Right renal pelvis (tissue), 4 donors: Measurements from ENCODE around the gene ASIC2. TPM values are rescaled to one million over a fixed set of nuclear protein-coding genes. Genes with fewer than 3 reads are reported as not detected.

Experiments used
- DNase-seq, 4 donors: peaks; one replicate each; pipeline ENCODE4 v3.0.0-alpha.2; 2013; ENCODE audit warnings: low read depth in 4 of 4, low spot score in 3 of 4, missing footprints in 1 of 4
- polyA plus RNA-seq, 4 donors: library from polyadenylated mRNA; unstranded; fragments of 120-200 nt; gene quantifications; one replicate each; pipeline ENCODE4 v1.2.1, GENCODE V29; 2013; ENCODE audit not compliant: insufficient read length in 4 of 4

The ASIC2 gene
- polyA plus RNA-seq, 4 donors, result 3.3 to 3.7 (median 3.5) TPM

DNA sequence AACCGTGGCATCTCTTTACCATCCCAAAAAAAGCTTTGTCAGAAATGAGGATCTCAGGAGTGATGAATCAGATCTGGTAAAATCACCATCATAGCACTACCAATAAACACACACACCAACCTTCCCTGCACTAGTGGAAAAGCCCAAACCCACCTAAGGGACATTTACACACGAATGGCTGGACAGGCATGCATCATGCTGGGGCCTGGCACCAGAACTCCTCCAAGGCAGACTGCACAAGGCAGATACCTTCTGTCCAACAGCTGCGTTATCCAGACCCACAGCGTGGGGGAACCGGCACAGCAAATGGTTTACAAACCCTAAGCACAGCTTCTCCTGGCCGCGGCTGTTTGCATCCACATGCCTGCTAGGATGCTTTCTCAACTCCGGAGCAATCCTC, 2.8 kb downstream of the ASIC2 start:
- DNase-seq, result no peak

DNA sequence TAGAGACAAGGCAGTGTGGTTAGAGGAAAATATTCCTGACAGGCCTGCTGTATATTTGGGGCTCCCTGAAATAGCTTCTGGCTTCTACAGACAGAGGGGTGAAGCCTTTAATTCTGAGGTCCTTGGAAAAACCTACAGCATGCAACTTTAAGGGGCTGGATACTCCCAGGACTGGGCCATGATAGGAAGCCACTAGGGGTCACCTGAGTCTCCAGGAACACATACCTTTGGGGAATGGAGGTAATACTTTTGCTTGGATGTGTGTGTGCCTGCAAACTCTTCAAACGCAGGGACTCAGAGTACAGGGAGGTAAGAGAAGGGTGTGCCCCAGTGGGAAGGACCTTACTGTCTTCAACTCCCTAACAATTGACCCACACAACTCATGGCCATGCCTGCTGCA, 4.1 kb downstream of the ASIC2 start:
- no peak for DNase-seq

DNA sequence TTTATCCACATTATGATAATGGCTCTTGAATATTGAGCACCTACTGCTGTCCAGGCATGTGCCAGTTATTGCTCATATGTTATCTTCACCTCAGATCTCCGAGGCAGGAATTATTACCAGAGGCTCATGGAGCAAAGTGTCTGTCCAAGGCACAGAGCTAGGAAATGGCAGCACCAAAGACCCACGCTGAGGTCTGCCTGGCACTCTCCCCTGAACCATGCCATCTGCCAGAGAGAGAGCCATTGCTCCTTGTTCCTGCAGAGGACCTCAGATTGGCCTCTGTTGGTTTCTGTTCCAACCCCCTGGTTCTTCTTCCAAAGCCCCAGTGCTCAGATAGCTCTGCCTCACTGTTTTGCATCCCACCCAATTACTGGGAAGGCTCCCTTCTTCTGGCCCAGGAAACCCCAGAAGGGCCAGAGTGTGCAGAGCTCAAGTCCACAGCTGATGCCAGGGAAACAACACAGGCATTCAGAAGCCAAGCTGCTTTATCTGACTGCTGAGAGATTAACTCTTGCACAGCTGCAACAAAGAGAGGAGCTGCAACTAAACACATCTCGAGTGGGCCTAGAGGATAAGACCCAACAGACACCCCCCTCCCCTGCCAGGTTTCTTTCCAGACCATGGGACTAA, 5.9 kb downstream of the ASIC2 start:
- no peak for DNase-seq

DNA sequence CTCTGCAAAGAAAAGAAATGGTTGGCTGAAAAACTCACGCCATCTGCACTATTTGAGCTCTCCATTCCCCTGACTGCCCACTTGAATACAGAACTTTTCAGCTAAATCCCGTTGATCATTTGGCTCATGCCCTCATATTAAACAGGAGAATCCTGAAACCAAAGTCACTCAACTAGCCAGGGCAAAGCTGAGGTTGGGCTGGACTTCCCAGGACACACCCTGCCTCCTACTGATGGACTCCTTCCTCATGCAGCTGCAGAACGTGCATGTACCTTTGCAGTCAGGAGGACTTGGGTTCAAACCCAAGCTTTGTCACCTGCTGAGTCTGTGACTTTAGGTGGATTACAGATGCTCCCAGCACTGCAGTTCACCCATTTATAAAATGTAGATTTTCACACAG, 7.7 kb downstream of the ASIC2 start:
- no peak for DNase-seq

DNA sequence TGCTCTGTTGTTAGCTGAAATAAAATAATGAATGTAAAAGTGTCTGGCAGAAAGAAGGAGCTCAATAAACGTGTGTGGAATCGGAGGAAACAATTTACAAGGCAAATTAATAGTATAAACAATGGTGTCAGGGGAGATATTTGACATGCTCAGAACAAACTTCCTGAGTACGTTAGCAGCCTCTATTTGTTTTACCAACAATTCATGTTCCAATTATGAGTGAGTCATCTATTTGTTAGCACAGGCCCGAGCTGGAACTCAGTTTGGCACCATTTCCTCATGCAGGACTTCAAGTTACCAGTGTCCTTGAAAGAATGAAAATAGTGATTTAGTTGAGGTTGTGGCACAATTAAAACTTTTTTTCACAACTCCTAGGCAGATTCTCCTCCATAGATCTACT, 9.1 kb downstream of the ASIC2 start:
- no peak for DNase-seq

DNA sequence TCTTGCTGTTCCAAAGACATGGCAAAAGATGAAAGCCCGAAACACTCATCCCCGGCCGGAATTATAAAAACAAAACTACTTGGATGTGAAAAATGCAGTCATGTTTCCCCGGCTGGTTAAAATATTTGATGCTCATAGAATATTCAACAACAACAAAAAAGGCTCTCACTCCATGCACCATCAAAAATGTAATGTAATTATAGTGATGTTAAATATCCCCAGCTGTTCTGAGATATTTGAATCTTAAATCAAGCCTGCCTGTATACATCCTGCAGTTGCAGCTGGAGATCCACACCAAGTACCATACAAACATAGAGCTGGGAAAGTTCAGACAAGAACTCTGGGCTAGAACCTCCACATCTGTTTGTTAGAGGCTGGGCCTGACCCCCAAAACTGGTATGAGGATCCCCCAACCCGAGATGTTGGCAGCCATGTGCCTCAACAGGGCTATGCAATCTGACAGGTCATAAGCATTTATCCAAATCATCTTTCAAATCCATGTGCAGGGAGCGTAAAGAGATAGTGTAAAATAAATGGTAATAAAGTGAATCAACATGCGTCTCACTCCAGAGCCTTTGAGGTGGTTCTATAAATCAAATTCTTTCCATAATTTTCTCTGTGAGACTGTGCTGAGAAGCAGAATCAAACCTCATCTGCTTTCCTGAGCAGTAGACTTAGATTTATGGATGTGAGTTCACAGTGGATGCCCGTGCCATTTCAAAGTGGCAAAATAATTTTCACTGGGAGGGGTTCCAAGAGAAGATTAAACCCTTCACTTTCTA, 12.7 kb downstream of the ASIC2 start:
- no peak for DNase-seq

DNA sequence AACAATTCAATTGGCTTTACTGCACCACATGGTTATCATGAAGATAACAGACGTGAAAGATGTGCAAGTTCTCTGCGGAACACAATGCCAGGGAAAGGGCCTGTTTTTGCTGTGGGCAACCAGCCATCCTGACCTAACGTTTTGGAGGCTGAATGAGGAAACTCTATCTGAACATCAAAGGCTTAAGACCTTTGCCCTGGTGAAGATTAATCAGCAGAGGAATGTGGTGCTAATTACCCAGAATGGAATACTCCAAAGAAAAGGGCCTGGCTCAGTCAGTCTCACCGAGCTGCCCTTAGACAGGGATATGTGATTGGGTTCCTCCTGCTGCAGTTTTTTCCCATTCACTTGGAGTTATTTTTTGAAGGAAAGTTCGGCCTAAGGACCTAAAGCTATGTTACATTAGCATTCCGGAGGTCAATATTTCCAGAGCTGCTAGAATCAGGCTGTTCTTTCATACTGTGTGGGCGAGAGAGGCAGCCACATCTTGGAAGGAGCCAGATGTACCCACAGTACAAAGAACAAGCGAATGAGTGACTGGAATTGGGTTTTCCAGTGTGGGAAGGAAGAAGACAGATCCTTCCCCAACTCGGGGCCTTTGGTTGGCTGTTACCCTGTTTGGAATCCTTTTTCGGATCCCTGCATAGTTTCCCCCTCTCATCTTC, 15.5 kb downstream of the ASIC2 start:
- peak in 2 of 4 donors; percentile 61 to 65 for DNase-seq

DNA sequence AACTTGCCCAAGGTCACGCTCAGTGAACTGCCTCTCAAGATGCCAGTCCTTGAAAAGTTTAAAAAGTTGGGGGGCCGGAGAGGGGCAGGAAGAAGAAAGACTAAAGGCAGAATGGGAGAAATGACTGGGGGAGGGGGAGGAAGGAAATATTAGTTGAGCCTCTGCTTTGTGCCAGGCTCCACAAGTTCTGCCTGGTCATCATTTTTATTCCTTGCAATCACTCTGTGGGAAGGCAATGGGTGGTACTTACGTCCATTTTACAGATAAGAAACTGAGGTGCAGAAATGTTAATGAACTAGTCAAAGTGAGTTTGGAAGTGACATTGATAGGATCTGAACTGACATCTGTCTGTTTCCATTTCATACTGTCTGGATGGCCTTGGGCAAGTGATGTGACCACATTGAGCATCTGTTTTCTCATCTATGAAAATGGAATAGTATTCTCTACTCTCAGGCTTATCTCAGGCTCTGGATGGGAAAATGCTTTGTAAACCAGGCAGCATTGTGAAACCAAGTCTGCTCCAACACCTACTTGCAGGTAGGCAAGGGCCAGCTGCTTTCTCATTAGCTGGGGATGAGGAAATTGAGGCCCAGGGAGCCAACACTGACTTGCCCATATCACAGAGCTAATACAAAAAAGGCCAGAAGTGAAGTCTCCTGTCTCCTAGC, 19.2 kb downstream of the ASIC2 start:
- DNase-seq, result no peak

DNA sequence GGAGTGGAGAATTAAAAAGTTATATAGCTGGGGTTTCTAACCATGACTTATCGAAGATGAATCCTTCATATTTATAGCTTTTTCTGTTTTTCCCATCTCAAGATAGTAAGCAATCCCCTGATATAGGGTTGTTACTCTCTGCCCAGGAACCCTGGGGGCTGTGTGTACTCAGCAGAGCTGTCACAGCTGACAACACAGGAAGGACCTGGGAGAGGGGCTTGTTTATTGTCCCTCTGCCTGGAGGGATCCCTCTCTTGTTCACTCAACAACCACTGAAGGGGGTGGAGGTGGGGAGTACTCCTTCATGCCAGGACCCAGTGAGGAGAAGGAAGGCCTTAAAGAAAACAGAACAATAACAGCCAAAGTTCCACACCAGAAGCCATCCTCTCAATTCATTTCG, 19.8 kb downstream of the ASIC2 start:
- no peak for DNase-seq

DNA sequence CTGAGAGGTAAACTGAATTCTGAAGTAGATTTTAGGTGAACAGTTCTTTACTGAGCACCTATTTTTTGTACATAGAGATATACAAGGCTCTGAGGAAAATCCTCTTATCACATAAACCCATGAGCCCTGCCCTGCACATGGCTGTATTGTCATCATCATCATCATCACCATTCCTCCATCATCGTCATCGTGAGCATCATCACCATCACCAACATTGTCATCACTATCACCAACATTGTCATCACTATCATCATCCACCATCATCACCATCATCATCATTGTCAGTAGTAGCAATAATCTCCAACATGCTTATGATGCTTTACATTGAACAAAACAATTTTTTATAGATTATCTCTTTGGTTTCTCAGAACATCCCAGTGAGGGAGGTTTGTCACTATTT, 20.7 kb downstream of the ASIC2 start:
- no peak for DNase-seq

DNA sequence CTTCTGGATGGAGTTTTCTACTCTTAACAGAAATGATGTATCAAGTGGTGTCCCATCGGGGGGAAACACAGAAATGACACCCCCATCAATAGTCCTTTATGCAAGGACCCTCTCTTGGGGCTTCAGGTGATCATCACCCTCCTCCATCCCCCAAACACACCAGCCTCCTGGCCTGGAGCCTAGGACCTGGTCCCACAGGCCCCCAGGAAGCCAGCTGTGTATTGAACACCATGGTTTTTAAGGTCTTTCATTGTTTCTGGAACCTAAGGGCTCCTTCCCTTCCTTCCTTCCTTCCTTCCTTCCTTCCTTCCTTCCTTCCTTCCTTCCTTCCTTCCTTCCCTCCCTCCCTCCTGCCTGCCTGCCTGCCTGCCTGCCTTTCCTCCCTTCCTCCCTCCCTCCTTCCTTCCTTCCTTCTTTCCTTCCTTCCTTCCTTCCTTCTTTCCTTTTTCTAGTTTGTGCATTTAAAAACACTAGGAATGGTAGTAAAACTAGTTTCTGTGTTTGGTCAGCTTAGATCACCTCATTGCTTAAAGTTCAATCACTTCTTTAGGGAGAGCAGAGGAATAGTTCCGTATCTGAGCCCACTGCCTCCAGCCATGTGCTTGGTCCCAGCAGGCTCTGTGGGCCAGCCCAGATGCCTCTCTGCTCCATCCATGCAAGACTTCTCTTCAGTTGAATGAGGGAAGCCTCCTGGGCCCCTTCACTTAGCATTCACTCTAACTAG, 23.6 kb downstream of the ASIC2 start:
- no peak for DNase-seq

DNA sequence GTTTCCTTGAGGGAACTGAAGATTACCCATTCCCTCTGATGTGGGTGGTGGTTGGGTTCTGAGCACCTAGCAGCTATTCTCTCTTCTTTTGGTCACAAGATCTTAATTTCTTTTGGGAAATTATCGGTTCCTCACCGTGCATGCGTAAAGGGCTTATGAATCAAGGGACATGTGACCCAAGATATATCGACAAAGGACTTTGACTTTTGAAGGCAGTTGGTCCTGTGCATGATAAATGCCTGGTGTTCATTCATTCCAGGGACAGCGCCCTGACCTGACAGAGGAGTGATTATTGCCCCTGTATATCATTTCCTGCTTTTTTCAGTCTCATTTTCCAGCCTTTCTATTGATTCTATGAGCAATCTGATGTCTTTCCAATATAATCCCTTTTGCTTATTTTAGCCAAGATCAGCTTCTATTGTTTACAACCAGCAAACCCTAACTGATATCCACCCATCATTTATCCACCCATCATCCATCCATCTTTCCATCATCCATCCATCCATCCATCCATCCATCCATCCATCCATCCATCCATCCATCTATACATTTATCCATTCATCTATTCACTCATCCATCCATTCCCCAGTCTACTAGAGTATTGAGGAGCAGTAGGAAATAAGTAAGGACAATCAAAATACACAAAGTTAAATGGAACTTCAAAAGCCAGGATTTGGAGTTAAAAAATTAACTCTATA, 25.1 kb downstream of the ASIC2 start:
- no peak for DNase-seq

DNA sequence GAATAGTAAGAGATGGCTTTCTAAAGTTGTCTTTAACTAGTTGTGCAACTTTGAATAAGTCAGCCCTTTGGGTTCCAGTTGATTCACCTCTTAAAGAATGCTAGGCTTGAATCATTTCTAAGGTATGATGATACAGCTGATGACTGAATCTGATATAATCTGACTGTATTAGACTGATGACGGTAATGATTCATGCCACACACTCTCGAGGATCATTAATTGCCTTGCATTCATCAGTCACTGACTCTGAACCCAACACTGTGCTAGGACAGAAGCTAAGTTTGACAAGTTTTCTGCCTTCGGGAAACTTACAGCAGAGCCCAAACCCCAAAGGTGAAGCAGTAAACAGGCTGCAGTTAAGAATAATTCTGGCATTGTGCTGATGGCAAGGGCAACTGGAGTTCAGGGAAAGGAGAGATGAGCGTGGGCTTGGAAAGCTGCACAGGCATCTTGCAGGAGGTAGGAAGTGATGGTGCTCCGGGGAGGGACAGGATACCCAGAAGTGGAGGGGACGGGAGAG, 25.8 kb downstream of the ASIC2 start:
- no peak for DNase-seq

DNA sequence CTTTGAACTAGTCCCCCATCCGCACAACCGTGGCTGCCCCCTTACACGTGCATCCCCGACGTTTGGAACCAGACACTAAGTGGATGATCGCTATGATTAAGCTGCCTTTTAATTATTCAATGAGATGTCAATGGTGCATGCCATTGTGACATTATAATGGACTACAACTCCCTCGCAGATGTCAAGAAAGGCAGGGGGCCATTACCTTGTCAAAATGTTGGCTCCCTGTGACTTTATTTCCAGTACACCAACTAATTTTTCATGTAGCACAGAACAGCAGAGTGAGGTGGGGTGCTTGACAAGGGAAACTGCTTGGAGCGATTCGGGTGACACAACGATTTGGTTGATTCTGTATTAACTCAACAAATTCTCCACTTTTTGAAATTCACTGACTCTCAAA, 26.5 kb downstream of the ASIC2 start:
- DNase-seq, result no peak

DNA sequence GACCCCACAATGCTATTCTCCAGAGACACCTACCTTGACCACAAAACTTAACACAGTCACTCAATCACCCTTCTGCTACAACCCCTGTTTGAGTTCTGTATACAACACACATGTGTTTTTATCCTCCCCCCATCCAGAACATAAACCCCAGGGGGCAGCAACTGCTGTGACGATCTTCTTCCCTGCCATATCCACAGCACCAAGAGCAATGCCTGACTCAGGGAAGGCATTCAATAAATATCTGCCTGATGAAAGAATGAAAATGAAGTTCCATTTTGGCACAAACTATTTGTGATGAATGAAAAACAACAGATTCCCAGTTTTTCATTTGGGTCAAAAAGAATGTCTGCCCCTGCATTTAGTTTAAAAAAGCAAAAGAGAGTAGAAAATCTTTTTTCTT, 27.0 kb downstream of the ASIC2 start:
- no peak for DNase-seq

DNA sequence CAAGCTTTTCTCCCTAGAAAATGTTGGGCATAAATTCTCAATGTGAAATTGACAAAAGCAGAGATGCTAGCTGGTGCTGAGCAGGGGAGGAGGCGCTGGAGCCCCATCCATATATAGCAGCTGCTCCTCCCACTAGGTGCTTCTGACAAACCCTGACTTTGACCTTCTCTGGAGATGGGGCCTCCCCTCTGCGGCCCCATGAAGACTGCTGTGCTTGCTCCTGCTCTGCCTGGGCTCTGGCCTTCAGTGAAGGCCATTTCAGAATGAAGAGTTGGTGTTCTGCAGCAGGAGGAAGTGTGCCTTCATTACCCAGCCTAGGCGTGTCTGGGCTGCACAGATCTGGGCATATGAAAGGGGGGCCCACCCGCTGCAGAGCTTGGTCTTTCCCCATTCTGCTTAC, 29.7 kb downstream of the ASIC2 start:
- DNase-seq, result no peak

DNA sequence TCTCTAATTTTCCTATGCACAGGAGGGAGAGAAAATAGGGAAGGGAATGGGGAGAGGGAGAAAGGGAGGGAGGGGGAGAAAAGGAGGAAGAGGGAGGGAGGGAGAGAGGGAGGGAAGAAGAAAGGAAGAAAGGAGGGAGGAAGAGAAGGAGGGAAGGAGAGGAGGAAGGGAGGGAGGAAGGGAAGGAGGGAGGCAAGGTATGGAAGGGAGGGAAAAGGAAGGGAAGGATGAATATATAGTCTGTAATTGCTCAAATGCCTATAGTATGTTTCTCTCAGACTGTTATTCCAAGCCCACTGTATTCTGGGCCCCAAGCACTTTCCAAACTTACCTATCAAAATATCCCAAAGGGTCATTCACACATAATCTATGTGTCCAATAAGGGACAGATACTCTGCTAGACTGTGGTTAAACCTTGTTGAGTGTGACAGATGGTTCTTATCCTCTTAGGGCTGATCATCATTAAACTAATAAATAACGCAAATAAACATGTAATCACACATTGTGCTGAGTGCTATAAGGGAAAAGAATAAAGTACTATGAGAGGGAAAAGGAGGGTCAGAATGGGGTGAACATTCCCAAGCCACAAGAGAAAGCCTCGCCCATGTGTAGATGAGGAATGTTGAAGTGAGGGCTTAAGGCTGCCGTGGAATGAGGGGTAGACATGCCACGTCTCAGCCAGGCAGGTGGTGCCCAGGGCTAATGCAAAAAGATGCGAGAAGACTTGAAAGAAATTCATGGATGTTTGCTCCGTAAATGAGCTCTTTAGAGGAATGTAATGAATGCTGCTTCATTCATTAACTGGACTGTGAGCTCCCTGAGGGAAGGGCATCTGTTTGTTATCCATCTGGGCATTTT, 30.6 kb downstream of the ASIC2 start:
- no peak for DNase-seq

DNA sequence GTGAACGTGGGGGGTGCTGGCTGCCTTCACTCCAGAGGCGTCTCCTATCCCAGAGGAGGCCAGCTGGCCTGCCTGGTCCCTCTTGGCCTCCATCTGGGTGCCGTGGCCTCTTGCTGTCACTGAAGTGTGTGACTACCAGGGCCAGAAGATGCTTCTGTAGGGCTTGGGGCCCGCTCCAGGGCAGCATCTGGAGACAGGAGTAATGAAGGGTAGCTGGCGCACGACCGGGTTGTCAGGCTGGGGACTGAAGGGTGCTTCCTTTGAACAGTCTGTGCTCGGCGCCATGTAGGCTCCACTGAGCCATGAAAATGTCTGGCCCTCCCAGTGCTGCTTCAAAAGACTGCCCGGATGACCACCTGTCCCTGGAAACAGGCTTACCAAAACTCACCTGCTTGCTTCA, 31.3 kb downstream of the ASIC2 start:
- no peak for DNase-seq

DNA sequence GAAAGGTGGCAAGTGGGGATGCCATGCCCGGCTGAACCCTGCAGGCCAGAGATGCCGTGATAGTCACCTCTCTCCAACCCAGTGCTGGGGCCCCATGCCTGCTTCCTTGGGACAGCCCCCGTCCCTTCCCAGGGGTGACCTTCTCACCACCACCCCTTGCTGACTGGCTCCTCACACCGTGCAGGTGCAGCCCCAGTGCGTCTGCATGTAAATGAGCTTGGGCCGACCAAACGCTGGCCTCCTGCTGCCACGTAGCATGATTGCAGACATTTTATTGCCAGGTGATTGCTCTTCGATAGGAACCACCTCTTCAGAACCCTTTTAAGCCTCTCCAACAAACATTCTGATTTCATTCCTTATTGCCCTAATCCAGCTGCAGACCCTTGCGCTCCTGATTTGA, 32.5 kb downstream of the ASIC2 start:
- DNase-seq, result no peak
